ENCODE data around the gene EHF. TPM values are rescaled to one million over a fixed set of nuclear protein-coding genes. Genes with fewer than 3 reads are reported as not detected.
A peak's percentile ranks its signal among the peaks of the same experiment; 100 is the strongest.

Gene EHF
- total and polyA plus RNA-seq, 7 donors: 0.04 to 0.20 (median 0.13) TPM; not detected in 1

GRCh38 chr11:34632105-34632791 is 11.4 kb downstream of the EHF start:
- no peaks in the 10 kb centered on the region for H3K36me3 ChIP-seq (ENCODE audit: insufficient read depth in 1 of 2, low read depth in 1 of 2)
- peak; percentile 31 to 64 for DNase-seq
- H3K9me3 ChIP-seq: no peaks in the 10 kb centered on the region
- H3K4me3 ChIP-seq: no peak overlapping the region
- 16 to 23% (median 18%) methylated on average over 7 of the region's 7 CpGs for WGBS, 3 donors
- ATAC-seq: peak; percentile 87 to 94 (median 90)
- H3K27me3 ChIP-seq (ENCODE audit: insufficient read depth in 3 of 3, low read length in 2 of 3): no peaks in the 10 kb centered on the region
- no peak for TF ChIP-seq CTCF (IDR thresholded peaks at IDR 0.05)
- intact Hi-C loops (cut with DNase I): no loop called here
- H3K27ac ChIP-seq: peak overlapping the region; percentile 33
- peaks cover 13% of the 10 kb centered on the region for H3K4me1 ChIP-seq

- no peak overlapping the region for H3K27ac ChIP-seq
- H3K36me3 ChIP-seq (ENCODE audit: insufficient read depth in 1 of 2, low read depth in 1 of 2): no peaks in the 10 kb centered on the region
- no peaks in the 10 kb centered on the region for H3K9me3 ChIP-seq
- no peak for TF ChIP-seq CTCF (IDR thresholded peaks at IDR 0.05)
- ATAC-seq (no peak), DNase-seq (no peak)
- H3K4me1 ChIP-seq: peaks cover 13% of the 10 kb centered on the region
- intact Hi-C loops (cut with DNase I): no loop called here
- no peak overlapping the region for H3K4me3 ChIP-seq
- H3K27me3 ChIP-seq (ENCODE audit: insufficient read depth in 3 of 3, low read length in 2 of 3): no peaks in the 10 kb centered on the region
Observed at GRCh38 chr11:34633640-34633989, 12.7 kb downstream of the EHF start.

- DNase-seq (no peak), ATAC-seq (no peak)
- TF ChIP-seq CTCF (IDR thresholded peaks at IDR 0.05): no peak
- H3K4me1 ChIP-seq: peaks cover 13% of the 10 kb centered on the region
- 56 to 67% (median 61%) methylated on average over 5 of the region's 5 CpGs for WGBS, 3 donors
- no peak overlapping the region for H3K4me3 ChIP-seq
- H3K27ac ChIP-seq: no peak overlapping the region
- H3K27me3 ChIP-seq (ENCODE audit: insufficient read depth in 3 of 3, low read length in 2 of 3): no peaks in the 10 kb centered on the region
- no peaks in the 10 kb centered on the region for H3K36me3 ChIP-seq (ENCODE audit: insufficient read depth in 1 of 2, low read depth in 1 of 2)
- H3K9me3 ChIP-seq: no peaks in the 10 kb centered on the region
- intact Hi-C loops (cut with DNase I): no loop called here
Observed at GRCh38 chr11:34633990-34634693, 13.2 kb downstream of the EHF start.

- Histone ChIP-seq H3K4me1 (peaks cover 13% of the 10 kb centered on the region), H3K4me3 (no peak overlapping the region), H3K36me3 (ENCODE audit: insufficient read depth in 1 of 2, low read depth in 1 of 2) (no peaks in the 10 kb centered on the region), H3K27ac (no peak overlapping the region), H3K27me3 (ENCODE audit: insufficient read depth in 3 of 3, low read length in 2 of 3) (no peaks in the 10 kb centered on the region), H3K9me3 (no peaks in the 10 kb centered on the region)
- intact Hi-C loops (cut with DNase I): no loop called here
- no peak for TF ChIP-seq CTCF (IDR thresholded peaks at IDR 0.05)
- 71 to 88% (median 75%) methylated on average over 2 of the region's 2 CpGs for WGBS, 3 donors
- ATAC-seq (no peak), DNase-seq (no peak)
Observed at GRCh38 chr11:34634694-34635062, 13.8 kb downstream of the EHF start.
